Measurements from ENCODE around the gene B4GALT1.

B4GALT1 gene

GRCh38 chr9:33151007-33151557 is 16.1 kb downstream of the B4GALT1 start:
- peak; percentile 96 for DNase-seq (ENCODE audit: low read depth, low spot score)
- in situ Hi-C loops (cut with HindIII; ENCODE audit: low sequenced_read_pairs): no loop called here

GRCh38 chr9:33148367-33149014 is 18.6 kb downstream of the B4GALT1 start:
- no peak for DNase-seq (ENCODE audit: low read depth, low spot score)
- in situ Hi-C loops (cut with HindIII; ENCODE audit: low sequenced_read_pairs): no loop called here

More at GRCh38 chr9:33151007-33151557, 16.1 kb downstream of the B4GALT1 start:
- no peak for TF ChIP-seq CTCF (IDR thresholded peaks at IDR 0.05; ENCODE audit: low read depth, low read length)
- H3K4me3 ChIP-seq (ENCODE audit: low read depth, low read length): no peak overlapping the region

GRCh38 chr9:33147416-33148169 is 19.5 kb downstream of the B4GALT1 start:
- no peak for DNase-seq (ENCODE audit: low read depth, low spot score)
- no peak overlapping the region for H3K4me3 ChIP-seq (ENCODE audit: low read depth, low read length)
- TF ChIP-seq CTCF (IDR thresholded peaks at IDR 0.05; ENCODE audit: low read depth, low read length): no peak
- in situ Hi-C loops (cut with HindIII; ENCODE audit: low sequenced_read_pairs): no loop called here

More at GRCh38 chr9:33148367-33149014, 18.6 kb downstream of the B4GALT1 start:
- no peak for TF ChIP-seq CTCF (IDR thresholded peaks at IDR 0.05; ENCODE audit: low read depth, low read length)
- H3K4me3 ChIP-seq (ENCODE audit: low read depth, low read length): no peak overlapping the region

GRCh38 chr9:33146298-33146697 is 20.8 kb downstream of the B4GALT1 start:
- H3K4me3 ChIP-seq (ENCODE audit: low read depth, low read length): no peak overlapping the region
- DNase-seq (ENCODE audit: low read depth, low spot score): no peak
- in situ Hi-C loops (cut with HindIII; ENCODE audit: low sequenced_read_pairs): no loop called here
- TF ChIP-seq CTCF (IDR thresholded peaks at IDR 0.05; ENCODE audit: low read depth, low read length): no peak

GRCh38 chr9:33144551-33144950 is 22.6 kb downstream of the B4GALT1 start:
- no peak for TF ChIP-seq CTCF (IDR thresholded peaks at IDR 0.05; ENCODE audit: low read depth, low read length)
- H3K4me3 ChIP-seq (ENCODE audit: low read depth, low read length): no peak overlapping the region
- no peak for DNase-seq (ENCODE audit: low read depth, low spot score)
- in situ Hi-C loops (cut with HindIII; ENCODE audit: low sequenced_read_pairs): no loop called here

- in situ Hi-C loops (cut with HindIII; ENCODE audit: low sequenced_read_pairs): no loop called here
- peak; percentile 64 for DNase-seq (ENCODE audit: low read depth, low spot score)
- no peak for TF ChIP-seq CTCF (IDR thresholded peaks at IDR 0.05; ENCODE audit: low read depth, low read length)
- H3K4me3 ChIP-seq (ENCODE audit: low read depth, low read length): no peak overlapping the region
Observed at GRCh38 chr9:33143241-33143661, 23.9 kb downstream of the B4GALT1 start.

Measured in astrocyte of the spinal cord (primary cell).